AG04449 (cell line): ENCODE measurements around the gene FAM216A.
"Not testable (repeated sequence)": the region's sequence is repeated elsewhere in the genome, so short reads cannot be mapped to it uniquely, and the experiment has no call there.

Source experiments
- CTCF ChIA-PET: fragments of 350-600 bp; formaldehyde crosslinking; extraction: SDS; loops from one replicate; lab custom pipeline; 2021; ENCODE audit warnings: antibody characterized with exemption; lab: Yijun Ruan, JAX
- POLR2A ChIA-PET: fragments of 400-600, 350-600 bp; formaldehyde crosslinking; extraction: SDS; loops from one replicate; lab custom pipeline; 2020; ENCODE audit warnings: antibody characterized with exemption, inconsistent platforms; lab: Yijun Ruan, JAX
- DNase-seq: peaks from one replicate; pipeline ENCODE4 v3.0.0-alpha.2; 2010; ENCODE audit warnings: low read depth, low spot score
- H3K4me3 ChIP-seq: 2 replicates; pipeline ENCODE4 v1.5.1; 2011; ENCODE audit warnings: low read depth, mild to moderate bottlenecking, control low read depth, low read length
- TF ChIP-seq, protein P1 (sequence below): IDR thresholded peaks from one replicate; pipeline ENCODE4 v1.5.1; 2011; ENCODE audit warnings: mild to moderate bottlenecking, moderate library complexity, low read length, control low read depth, inconsistent platforms; ENCODE audit not compliant: insufficient read depth; ENCODE audit errors: missing control alignments

The FAM216A gene

DNA sequence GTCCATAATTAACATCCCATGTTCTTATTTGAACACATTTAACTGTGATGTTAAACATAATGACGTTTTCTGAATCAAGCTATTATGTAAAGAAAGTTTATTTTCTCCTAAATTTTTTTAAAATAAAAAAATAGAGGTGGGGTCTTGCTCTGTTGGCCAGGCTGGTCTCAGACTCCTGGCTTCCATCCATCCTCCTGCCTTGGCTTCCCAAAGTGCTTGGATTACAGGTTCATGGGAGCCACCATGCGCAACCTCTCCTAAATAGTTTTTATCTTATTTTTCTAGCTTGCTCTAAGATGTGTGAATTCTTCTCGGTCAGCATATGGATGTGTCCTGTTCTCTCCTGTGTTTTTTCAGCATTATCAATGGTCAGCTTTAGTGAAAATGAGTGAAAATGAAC lies 36.7 kb downstream of the FAM216A start:
- CTCF ChIA-PET, result interaction anchor here (26.6 kb wide), 1 partner anchor 96 kb away, joined by 671 read pairs; no protein-coding TSS in a partner anchor
- POLR2A ChIA-PET, result no interaction called here
- H3K4me3 ChIP-seq, result no peak overlapping the region
- TF ChIP-seq, protein P1, sequence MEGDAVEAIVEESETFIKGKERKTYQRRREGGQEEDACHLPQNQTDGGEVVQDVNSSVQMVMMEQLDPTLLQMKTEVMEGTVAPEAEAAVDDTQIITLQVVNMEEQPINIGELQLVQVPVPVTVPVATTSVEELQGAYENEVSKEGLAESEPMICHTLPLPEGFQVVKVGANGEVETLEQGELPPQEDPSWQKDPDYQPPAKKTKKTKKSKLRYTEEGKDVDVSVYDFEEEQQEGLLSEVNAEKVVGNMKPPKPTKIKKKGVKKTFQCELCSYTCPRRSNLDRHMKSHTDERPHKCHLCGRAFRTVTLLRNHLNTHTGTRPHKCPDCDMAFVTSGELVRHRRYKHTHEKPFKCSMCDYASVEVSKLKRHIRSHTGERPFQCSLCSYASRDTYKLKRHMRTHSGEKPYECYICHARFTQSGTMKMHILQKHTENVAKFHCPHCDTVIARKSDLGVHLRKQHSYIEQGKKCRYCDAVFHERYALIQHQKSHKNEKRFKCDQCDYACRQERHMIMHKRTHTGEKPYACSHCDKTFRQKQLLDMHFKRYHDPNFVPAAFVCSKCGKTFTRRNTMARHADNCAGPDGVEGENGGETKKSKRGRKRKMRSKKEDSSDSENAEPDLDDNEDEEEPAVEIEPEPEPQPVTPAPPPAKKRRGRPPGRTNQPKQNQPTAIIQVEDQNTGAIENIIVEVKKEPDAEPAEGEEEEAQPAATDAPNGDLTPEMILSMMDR, result no peak
- no peak for DNase-seq

DNA sequence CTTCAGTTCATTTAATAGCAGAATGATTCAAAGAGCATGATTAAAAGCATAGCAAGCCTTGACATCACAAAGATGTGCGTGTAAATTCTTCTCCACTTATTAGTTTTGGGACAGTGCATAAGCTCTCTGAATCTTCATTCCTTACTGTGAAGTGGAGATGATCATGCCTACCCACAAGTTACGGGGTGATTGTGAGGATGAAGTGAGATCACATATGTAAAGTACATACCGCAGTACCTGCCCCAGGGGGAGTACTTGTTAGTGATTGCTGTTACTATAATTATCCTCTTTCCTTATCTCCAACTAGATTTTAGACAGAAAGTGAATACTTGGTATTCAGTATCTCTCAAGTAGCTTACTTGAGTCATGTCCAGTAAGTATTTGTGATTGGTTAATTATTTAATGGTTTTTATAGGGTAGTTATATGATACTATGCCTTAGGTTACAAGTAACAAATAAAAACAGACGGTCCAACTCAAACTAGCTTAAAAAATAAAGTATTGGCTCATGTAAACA lies 39.5 kb downstream of the FAM216A start:
- TF ChIP-seq, protein P1, result no peak

DNA sequence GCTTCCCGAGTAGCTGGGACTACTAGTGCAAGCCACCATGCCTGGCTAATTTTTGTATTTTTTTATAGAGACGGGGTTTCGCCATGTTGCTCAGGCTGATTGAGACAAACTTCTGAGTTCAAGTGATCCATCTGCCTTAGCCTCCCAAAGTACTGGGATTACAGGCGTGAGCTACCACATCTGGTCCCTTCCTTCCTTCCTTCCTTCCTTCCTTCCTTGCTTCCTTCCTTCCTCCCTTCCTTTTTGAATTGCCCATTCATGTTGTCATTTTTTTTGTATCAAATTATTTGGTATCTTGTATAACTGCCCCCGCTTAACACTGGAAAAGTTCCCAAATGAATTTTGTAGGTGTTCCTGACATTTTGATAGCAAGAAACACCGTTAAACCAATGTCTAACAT lies 45.2 kb downstream of the FAM216A start:
- ChIA-PET POLR2A (no interaction called here), CTCF (interaction anchor here (0.9 to 26.6 kb wide), 19 partner anchors 10 to 380 kb away, joined by 3 to 671 read pairs (median 5); partner anchors contain the start of genes FAM216A, GPN3, RAD9B and VPS29)
- no peak for DNase-seq
- no peak overlapping the region for H3K4me3 ChIP-seq
- TF ChIP-seq, protein P1, result no peak

More for the DNA sequence above, 39.5 kb downstream of the FAM216A start:
- CTCF ChIA-PET, result interaction anchor here (0.7 to 26.6 kb wide), 7 partner anchors 13 to 93 kb away, joined by 3 to 671 read pairs (median 3); no protein-coding TSS in a partner anchor
- H3K4me3 ChIP-seq, result no peak overlapping the region
- DNase-seq, result no peak
- POLR2A ChIA-PET, result interaction anchor here (0.6 kb wide), 1 partner anchor 13 kb away, joined by 3 read pairs; no protein-coding TSS in a partner anchor

DNA sequence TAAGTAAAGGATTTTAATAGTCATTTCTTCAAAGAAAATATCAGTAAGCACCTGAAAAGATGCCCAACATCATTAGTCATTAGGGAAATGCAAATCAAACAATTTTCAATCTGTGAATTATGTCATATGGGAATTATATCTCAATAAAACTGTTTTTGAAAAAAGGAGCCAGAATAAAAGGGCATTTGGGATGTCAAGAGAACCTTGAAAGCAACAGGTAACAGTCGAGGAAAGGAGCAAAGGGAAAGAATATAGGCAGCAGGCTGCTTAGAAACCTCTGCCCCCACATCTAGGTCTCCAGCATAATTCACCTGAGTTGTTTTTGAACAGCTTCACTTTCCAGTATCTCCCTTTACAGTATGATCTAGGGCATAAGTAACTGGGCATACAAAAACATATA lies 45.7 kb downstream of the FAM216A start:
- ChIA-PET POLR2A (no interaction called here), CTCF (interaction anchor here (0.6 to 26.6 kb wide), 8 partner anchors 10 to 87 kb away, joined by 3 to 671 read pairs (median 7); partner anchors contain the start of genes FAM216A, GPN3, RAD9B and VPS29)
- no peak for DNase-seq
- no peak overlapping the region for H3K4me3 ChIP-seq
- TF ChIP-seq, protein P1, result no peak

DNA sequence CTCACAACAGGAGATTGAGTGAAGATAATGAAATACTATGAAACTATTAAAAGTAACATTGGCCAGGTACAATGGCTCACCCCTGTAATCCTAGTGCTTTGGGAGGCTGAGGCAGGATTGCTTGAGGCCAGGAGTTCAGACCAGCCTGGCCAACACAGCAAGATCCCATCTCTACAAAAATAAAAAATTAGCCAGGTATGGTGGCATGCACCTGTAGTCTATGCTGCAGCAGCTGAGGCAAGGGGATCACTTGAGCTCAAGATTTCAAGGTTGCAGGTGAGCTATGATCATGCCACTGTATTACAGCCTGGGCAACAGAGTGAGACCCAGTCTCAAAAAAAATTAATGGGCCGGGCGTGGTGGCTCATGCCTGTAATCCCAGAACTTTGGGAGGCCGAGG lies 48.4 kb downstream of the FAM216A start:
- CTCF ChIA-PET, result interaction anchor here (26.6 kb wide), 1 partner anchor 84 kb away, joined by 671 read pairs; no protein-coding TSS in a partner anchor
- POLR2A ChIA-PET, result no interaction called here
- no peak overlapping the region for H3K4me3 ChIP-seq
- DNase-seq, result no peak
- TF ChIP-seq, protein P1, result no peak

DNA sequence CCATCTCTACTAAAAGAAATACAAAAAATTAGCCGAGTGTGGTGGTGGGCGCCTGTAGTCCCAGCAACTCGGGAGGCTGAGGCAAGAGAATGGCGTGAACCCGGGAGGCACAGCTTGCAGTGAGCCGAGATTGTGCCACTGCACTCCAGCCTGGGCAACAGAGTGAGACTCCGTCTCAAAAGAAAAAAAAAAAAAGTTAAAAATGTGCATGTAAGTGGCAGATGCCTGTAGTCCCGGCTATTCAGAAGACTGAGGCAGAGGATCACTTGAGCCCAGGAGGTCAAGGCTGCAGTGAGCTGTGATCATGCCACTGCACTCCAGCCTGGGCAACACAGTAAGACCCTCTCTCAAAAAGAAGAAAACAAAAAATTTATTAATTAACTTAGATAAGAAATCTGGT lies 49.4 kb downstream of the FAM216A start:
- POLR2A ChIA-PET, H3K4me3 ChIP-seq, DNase-seq: not testable (repeated sequence)
- CTCF ChIA-PET, result interaction anchor here (1.0 to 26.6 kb wide), 4 partner anchors 14 to 370 kb away, joined by 3 to 671 read pairs (median 3); no protein-coding TSS in a partner anchor

DNA sequence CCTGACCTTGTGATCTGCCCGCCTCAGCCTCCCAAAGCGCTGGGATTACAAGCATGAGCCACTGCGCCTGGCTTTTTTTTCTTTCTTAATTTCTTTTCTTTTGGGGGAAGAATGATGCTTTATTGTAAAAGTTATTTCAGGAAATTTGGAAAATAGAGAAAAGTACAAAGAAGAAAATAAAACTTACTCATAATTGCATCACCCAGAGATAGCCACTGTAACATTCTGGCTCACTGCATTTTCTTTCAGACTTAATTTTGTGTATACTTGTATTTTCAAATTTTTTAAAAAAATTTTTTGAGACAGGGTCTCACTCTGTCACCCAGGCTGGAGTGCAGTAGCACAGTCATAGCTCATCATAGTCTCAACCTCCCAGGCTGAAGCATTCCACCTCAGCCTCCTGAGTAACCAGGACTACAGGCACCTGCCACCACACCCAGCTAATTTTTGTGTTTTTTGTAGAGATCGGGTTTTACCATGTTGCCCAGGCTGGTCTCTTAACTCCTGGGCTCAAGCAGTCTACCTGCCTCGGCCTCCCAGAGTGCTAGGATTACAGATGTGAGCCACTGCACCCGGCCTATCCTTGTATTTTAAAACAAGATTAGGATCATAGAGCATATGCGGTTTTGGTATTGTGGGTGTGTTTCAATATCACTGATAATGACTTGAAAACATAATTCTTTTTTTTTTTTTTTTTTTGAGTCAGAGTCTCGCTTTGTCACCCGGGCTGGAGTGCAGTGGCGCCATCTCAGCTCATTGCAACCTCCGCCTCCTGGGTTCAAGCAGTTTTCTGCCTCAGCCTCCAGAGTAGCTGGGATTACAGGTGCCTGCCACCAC lies 52.4 kb downstream of the FAM216A start:
- POLR2A ChIA-PET, H3K4me3 ChIP-seq, DNase-seq: not testable (repeated sequence)
- CTCF ChIA-PET, result interaction anchor here (0.6 to 26.6 kb wide), 4 partner anchors 8 to 80 kb away, joined by 3 to 671 read pairs (median 4); no protein-coding TSS in a partner anchor
